Measurements from ENCODE around the gene PIK3R6.

DNA sequence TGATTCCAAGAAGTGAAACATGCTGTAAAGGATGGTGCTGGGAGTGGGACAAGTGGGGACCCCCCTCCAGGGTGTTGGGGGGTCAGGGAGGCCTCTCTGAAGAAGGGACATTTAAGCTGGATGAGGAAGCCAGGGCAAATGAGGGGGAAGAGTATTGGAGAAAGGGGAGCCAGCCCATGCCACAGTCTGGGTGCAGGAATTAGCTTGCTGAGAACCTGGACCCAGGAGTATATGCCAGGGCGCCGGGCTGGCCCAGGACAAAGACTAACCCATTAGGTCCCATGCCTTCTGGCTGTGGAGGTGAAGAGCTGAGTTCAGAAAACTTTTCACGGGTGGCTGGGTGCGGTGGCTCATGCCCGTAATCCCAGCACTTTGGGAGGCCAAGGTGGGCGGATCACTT is 45.6 kb upstream of the PIK3R6 start:
- TF ChIP-seq, protein P1, sequence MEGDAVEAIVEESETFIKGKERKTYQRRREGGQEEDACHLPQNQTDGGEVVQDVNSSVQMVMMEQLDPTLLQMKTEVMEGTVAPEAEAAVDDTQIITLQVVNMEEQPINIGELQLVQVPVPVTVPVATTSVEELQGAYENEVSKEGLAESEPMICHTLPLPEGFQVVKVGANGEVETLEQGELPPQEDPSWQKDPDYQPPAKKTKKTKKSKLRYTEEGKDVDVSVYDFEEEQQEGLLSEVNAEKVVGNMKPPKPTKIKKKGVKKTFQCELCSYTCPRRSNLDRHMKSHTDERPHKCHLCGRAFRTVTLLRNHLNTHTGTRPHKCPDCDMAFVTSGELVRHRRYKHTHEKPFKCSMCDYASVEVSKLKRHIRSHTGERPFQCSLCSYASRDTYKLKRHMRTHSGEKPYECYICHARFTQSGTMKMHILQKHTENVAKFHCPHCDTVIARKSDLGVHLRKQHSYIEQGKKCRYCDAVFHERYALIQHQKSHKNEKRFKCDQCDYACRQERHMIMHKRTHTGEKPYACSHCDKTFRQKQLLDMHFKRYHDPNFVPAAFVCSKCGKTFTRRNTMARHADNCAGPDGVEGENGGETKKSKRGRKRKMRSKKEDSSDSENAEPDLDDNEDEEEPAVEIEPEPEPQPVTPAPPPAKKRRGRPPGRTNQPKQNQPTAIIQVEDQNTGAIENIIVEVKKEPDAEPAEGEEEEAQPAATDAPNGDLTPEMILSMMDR (IDR thresholded peaks at IDR 0.05), result no peak
- TF ChIP-seq POLR2A (IDR thresholded peaks at IDR 0.05), result no peak

All from esophagus squamous epithelium (tissue), 4 donors.